RKO (cell line): Measurements from ENCODE around the gene EEPD1.
"Not testable (repeated sequence)": the region's sequence is repeated elsewhere in the genome, so short reads cannot be mapped to it uniquely, and the experiment has no call there.

Experiments used
- DNase-seq: peaks from one replicate; pipeline ENCODE4 v3.0.0-alpha.2; 2016; ENCODE audit warnings: low spot score

Gene EEPD1

DNA sequence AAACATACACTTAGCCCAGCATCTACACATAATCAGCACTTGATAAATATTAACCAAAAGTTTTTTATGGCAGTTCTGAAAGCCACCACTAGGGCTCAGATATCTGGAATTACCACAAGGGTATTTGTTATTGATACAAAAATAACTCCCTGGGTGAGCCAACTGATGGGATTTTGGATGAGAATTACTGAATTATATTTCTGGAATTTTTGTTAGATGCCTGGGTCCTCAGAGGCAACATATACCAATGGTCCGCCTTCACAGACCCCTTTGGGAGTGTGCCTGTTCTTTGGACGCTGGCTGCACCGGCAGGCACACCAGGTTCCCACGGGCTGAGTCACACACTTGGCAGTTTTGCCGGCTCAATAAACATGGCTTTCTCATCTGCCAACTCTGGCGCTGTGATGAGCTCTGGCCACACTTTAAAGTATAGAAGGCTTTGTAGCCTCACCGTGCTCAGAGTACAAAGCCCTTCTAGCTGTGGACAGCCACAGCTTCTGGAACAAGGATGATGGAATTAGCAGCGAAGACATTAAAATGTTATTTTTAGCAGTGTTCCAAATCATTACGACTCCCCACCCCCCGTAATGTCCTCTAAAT, 24.5 kb upstream of the EEPD1 start:
- DNase-seq, result peak; percentile 85

- no peak for DNase-seq
Observed at GRCh38 chr7:36129048-36129534, 24.0 kb upstream of the EEPD1 start.

- no peak for DNase-seq
Observed at GRCh38 chr7:36130236-36130945, 22.7 kb upstream of the EEPD1 start.

DNA sequence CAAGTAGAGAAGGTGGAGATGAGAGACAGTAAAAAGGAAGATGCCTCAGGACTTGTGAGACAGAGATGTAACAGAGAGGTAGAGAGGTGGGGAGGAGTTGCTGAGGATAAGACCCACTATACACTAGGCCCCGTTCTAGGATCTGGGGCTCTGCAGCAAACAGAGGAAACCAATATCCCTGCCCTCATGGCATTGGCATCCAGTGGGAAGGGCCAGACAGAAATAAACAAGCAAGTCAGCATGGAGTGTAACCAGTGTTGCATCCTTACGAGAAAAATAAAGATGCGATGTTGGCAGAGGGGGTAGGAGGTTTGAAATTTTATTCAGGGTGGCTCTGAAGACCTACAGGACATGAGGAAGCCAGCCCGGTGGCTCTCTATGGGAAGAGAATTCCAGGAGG, 22.0 kb upstream of the EEPD1 start:
- DNase-seq, result no peak

- no peak for DNase-seq
Observed at GRCh38 chr7:36131499-36131898, 21.6 kb upstream of the EEPD1 start.

DNA sequence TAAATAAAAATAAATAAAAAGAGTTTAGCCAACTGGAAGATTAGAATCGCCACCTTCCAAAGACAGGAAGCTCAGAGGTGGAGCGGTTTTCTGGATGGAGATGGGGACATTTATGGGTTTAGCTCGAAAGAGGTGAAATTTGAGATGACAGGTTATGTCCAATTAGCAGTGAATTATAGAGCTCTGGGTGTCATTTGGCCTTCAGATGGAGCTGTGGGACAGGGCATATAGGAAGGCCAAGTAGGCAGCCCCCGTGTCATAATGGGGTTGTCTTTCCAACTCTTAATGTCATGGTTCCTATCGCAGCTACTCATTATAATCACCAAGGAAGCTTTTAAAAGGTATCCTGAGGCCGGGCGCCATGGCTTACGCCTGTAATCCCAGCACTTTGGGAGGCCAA, 21.0 kb upstream of the EEPD1 start:
- no peak for DNase-seq

DNA sequence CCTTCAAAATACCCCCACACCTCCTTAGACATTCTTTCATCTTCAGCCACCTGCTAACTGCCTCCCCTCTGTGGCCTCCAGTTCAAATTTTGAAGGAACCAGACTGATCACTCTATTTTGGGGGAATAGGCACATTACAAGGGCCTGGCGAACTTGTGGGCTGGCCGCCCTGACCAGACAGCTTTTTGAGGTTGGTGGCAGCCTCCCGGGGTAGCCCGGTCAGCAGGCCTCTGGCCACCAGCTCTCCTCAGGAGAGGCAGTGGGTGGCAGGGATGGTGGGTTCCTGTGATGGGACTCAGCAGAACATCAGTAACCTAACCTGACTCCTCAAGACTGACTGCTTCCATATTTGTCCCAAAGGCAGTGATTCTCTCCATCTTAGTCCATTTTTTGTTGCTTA, 17.4 kb upstream of the EEPD1 start:
- no peak for DNase-seq

DNA sequence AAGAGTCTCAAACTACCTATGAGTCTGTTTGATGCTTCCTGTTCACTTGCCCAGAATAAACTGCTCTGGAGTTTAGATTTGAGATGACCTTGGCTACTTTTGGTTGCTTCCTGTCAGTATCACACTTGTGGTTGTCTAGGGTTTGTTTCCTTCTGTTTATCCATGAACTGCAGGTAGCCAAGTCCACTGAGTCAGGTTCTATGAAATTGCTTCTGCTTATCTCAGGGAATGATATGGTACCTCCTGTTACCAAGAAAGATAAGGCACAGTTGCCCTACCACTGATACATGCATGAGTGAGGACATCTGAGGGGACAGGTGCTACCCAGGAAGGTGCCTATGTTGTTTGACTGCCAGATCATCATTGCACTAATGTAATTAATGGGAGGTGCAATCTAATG, 15.8 kb upstream of the EEPD1 start:
- DNase-seq, result no peak

- no peak for DNase-seq
Observed at GRCh38 chr7:36137754-36138153, 15.3 kb upstream of the EEPD1 start.

DNA sequence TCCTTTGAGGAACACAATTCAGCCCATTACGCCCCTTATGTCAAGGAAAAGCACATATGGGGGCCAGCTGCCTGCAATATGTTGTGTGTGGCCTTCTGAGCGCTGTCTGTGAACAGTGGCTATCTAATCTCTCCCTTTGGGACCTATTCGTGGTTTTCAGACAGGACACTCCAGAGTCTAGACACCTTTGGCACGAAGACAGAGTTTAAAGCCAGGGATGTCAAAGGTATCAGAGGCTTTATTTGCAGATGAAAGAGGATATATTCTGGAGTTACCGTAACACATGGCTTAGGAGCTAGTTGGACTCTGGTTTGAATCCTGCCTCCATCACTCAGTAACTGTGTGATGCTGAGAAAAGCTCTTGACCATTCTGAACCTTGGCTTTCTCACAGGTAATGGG, 14.8 kb upstream of the EEPD1 start:
- no peak for DNase-seq

GRCh38 chr7:36141351-36141750, 11.7 kb upstream of the EEPD1 start:
- DNase-seq, result no peak

DNA sequence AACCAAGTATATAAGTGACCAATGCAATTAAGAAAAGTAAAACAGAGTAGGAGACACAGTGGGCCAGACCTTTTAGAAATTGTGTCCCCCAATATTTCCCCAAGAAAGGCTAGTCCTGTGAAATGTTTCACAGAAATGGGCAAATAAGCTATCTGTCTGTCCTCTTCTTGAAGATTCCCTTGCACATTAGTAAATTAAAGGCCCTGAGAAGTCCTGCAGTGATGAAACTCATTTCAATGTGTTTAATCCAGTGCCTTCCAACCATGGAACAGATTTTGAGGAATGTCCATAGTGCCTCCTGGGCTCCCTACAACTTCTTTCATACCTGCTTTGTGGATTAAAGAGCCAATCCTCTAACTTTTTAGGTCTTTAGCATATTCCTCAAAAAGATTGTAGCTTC, 11.2 kb upstream of the EEPD1 start:
- DNase-seq, result no peak

DNA sequence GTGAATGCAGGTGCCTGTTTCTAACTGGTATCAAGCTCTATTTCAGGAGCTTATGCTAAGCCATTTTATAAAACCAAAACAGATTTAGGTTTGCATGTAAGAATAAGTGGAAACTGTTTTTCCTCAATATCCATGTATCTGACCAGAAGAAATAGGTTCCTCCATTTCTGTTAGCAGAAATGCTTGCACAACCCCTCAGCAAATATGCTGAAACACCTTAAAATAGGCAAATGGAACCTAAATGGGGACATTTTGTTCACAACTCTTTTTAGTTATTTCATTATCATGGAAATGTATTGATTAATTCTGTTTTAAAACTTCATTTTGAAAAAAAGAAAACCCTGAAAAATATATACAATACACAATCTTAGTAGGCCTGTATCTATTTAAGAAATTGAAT, 8.9 kb upstream of the EEPD1 start:
- no peak for DNase-seq

GRCh38 chr7:36145686-36146085, 7.4 kb upstream of the EEPD1 start:
- no peak for DNase-seq

DNA sequence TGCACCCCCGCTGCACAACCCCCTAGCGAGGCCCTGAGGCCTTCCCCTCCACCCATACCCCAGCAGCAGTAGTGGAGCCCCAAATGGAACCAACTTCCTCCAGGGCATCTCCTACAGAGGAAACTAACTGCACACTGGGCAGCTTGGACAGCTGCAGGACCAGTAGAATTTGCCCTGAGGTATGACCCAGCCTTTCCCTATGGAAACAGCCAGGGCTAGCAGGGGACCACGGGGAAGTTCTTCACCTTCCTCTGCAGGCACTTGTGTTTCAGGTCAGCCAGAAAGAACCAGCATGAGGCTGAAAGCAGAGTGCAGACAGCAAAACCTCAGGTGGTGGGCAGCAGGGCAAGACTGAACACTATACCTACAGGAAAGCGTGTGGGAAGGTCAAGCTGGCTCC, 5.7 kb upstream of the EEPD1 start:
- no peak for DNase-seq

DNA sequence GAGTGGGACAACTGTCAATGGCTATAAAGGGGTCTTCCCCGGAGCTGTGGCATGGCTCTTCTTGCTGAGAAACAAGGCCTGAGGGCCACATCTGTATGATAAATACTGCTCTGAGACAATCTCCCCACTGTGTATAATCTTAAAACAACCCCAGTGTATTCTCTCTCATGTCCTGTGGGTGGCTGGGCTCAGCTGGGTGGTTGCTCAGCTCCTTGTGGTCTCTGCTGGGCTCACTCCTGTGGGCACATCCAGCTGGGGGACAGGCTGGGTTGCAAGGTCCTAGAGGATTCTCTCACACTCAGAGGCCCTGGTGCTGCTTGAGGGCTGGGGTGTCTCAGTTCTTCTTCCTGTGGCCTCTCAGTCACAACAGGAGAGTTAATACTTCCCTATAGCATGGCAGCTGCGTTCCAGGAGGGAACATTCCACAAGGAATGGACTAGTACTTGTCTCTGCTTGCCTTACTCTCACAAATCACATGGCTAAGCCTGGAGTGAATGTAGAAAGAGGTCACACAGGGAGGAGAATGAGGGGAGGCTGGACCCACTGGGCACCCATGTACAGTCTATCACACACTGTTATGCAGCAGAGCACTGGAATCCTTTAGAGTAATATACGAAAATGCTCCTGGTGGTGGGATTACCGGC, 4.5 kb upstream of the EEPD1 start:
- DNase-seq, result no peak

- DNase-seq, result not testable (repeated sequence)
Observed at GRCh38 chr7:36149240-36149639, 3.8 kb upstream of the EEPD1 start.

- no peak for DNase-seq
Observed at GRCh38 chr7:36149694-36150452, 3.2 kb upstream of the EEPD1 start.

DNA sequence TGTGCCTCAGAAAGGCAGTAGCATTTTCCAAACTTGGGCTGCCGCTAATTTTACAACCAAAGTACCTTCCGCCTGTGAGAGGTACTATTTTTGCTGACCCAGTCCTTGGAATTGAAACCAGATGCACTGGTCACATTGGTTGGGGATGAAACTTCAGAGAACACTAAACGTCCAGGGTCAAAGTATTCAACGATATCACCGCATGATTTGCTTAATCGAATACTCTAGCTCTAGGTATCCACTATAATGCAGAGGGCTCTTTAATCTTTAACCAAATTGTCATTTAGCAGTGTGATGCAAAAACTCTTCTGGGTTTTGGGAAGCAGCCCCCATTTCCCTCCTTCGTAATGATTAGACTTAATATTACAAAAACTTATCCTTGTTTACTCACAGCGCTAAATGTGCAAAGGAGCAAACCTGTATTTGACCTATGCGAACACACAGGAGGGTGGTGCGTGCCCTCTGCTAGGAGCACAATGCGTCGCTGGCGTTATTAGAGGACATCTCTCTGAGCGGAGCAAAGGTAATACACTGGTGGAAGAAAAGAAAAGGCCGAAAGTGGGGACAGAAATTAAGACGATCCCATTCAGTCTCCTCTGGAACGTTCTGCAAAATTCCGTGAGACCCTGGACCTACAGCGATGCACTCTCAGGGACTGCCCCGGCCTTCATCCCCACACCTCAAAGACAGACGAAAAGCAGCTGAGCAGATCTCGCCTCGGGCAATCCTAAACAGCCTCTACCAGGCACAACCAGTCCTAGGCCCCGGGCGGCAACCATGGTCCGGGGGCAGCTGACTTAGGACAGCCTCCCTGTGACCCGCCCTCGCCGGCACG, 916 bp upstream of the EEPD1 start:
- DNase-seq, result no peak

GRCh38 chr7:36153571-36154097, 580 bp downstream of the EEPD1 start:
- peak; percentile 36 for DNase-seq
